NCI-H2196 (cell line): ENCODE measurements around the gene PDIA3.
A peak's percentile ranks its signal among the peaks of the same experiment; 100 is the strongest.
"Not testable (repeated sequence)": the region's sequence is repeated elsewhere in the genome, so short reads cannot be mapped to it uniquely, and the experiment has no call there.

Experiments
- DNase-seq: peaks from one replicate; lab custom pipeline; 2025; ENCODE audit not compliant: unreplicated experiment; lab: John Stamatoyannopoulos, UW

Gene PDIA3

GRCh38 chr15:43776101-43776717, 30.0 kb downstream of the PDIA3 start:
- DNase-seq = peak; percentile 5

- DNase-seq = peak; percentile 69
These were observed 30.6 kb downstream of the PDIA3 start, which contains the start of gene ELL3 for GRCh38 chr15:43776718-43777266. ELL3 (minus strand) TSS chr15:43776966; CDS start chr15:43776901, 65 bp downstream.

GRCh38 chr15:43777267-43777914, 31.2 kb downstream of the PDIA3 start:
- DNase-seq = peak; percentile 76

- no peak for DNase-seq
These were observed 32.8 kb downstream of the PDIA3 start for GRCh38 chr15:43779016-43779415.

GRCh38 chr15:43789409-43789808, 43.2 kb downstream of the PDIA3 start:
- DNase-seq = no peak

GRCh38 chr15:43791993-43792760, 45.9 kb downstream of the PDIA3 start, which contains the start of gene SERF2:
SERF2 (plus strand) TSS chr15:43792320; CDS start chr15:43792377, 57 bp downstream.
- peak; percentile 94 for DNase-seq

- DNase-seq = no peak
These were observed 46.7 kb downstream of the PDIA3 start for GRCh38 chr15:43792761-43793476.

- no peak for DNase-seq
These were observed 47.4 kb downstream of the PDIA3 start for GRCh38 chr15:43793647-43794046.

GRCh38 chr15:43794269-43795037, 48.2 kb downstream of the PDIA3 start:
- DNase-seq = peak; percentile 34

GRCh38 chr15:43795197-43795596, 49.0 kb downstream of the PDIA3 start:
- DNase-seq = no peak

- DNase-seq = no peak
These were observed 49.8 kb downstream of the PDIA3 start for GRCh38 chr15:43795997-43796396.

- DNase-seq = no peak
These were observed 50.3 kb downstream of the PDIA3 start for GRCh38 chr15:43796566-43796965.

- DNase-seq = peak; percentile 25
These were observed 53.1 kb downstream of the PDIA3 start for GRCh38 chr15:43799209-43799944.

GRCh38 chr15:43799945-43800285, 53.7 kb downstream of the PDIA3 start, which contains the start of gene SERINC4:
SERINC4 (minus strand) TSS chr15:43800220; CDS start chr15:43799986, 234 bp downstream.
- no peak for DNase-seq

GRCh38 chr15:43800286-43801141, 54.3 kb downstream of the PDIA3 start, which contains the start of gene HYPK:
HYPK (plus strand) TSS chr15:43800599; CDS start chr15:43800623, 24 bp downstream.
- peak; percentile 73 for DNase-seq

- not testable (repeated sequence) for DNase-seq
These were observed 56.4 kb downstream of the PDIA3 start for GRCh38 chr15:43802676-43803075.

GRCh38 chr15:43808435-43808950, 62.3 kb downstream of the PDIA3 start:
- no peak for DNase-seq
